HG02763 (cell line): ENCODE measurements around the gene ANTXR1.

Source experiments
- ATAC-seq: cut with Tn5 transposase; IDR thresholded peaks from one replicate; pipeline ENCODE4 v1.9.1; 2021; ENCODE audit warnings: mild to moderate bottlenecking, moderate library complexity; ENCODE audit not compliant: unreplicated experiment

ANTXR1 gene

DNA sequence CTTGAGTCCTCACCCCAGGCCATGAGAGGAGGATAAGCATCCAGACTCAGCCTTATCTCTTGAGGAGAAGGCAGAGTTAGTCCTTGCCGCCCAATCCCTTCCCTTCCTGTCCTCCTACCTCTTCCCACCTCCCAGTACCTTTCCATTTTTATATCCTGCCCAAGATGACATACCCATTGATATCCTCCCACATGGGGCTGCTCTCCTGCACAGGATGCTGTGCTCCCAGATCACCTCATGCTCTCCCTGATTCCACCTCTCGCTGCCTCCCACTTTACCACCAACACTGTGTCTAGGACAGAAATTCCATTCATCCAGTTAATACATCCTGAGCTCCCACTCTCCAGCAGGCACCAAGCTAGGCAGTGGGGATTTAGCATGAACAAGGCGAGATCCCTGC is 191.7 kb downstream of the ANTXR1 start:
- ATAC-seq = no peak

DNA sequence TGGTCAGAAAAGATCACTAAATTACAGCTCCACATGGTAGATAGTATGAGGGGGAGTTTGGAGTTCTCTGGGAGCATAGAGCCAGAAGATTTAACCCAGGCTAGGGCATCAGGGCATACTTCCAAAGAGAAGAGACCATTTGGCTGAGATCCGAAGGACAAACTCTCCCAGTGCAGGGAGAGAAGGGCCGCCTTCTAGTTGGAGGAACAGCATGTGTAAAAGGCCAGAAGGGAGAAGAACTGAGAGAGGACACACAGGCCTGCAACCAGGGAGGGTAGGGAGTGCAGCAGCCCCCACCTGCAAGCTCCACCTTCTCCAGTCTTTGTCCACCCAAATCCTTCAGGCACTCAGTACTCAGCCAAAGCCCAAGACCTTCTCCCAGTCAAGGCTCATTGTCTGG is 192.1 kb downstream of the ANTXR1 start:
- ATAC-seq = no peak

DNA sequence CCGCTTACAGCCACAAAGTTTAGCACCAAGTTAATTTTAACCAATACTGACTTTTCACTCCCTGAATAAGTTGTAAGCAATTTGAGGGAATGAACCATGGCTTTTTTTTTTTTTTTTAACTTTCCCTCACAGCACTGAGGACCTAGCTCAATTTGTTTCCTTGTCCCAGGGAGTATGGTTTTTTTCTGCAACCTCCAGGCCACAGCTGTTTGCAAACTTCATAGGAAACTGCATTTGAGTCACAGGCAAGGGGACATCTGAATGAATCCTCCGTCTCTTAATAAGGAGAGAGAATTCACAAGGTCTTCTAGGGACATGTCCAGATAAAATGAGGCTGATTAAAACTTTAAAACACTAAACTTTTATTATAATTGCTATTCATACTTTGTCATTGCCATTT is 192.5 kb downstream of the ANTXR1 start:
- no peak for ATAC-seq

DNA sequence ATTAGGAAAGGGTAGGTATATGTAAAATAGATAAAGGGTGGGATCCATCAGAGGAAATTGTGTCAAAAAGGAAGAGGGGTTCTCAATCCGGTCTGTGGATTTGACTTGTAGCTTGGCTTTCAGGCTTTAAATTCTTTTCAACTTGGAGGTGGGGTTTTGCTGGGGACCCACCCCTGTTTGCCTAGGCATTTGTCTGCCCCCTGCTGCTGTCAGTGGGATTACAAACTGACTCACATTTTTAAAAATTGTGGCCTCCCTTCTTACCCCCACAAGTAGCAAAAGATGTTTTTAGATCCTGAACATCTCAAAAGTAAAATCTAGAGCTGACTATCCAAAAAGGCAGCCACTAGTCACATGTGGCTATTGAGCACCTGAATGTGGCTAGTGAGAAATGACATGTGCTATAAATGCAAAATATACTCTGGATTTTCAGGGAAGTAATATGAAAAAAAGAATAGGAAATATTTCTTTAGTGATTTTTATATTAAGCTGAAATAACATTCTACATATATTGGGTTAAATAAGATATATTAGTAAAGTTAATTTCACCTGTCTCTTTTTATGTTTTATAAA is 195.1 kb downstream of the ANTXR1 start:
- no peak for ATAC-seq

DNA sequence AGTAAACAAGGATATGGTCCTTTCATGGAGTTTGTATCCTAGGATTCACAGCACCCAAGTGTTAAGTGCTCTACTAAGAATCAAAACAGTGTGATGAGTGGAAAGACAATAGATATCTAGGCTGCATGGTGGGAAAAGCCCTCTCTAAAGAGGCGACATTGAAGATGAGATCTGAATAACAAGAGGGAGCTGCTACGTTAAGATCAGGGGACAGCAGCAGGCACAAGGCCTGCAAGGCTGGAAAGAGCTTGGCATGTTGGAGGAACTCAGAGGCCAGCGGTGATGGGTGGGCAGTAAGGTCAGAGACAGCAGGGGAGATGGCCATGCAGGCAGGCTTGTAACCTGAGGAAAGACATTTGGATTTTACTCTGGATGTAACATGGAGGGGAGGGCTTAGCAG is 196.5 kb downstream of the ANTXR1 start:
- ATAC-seq = no peak

DNA sequence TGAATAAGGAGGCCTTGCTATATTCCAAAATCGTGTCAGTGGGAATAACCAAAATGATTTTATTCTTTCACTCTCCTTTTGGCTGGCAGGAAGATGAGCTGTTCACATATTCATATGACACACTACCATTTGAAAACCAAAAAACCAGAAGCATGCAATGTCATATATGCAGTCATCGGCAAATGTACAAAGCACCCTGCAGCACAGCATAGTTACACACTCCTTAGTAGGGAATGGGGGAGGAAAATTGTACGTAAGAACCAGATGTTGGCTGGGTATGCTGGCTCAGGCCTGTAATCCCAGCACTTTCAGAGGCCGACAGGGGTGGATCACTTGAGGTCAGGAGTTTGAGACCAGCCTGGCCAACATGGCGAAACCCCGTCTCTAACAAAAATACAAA is 197.4 kb downstream of the ANTXR1 start:
- no peak for ATAC-seq

DNA sequence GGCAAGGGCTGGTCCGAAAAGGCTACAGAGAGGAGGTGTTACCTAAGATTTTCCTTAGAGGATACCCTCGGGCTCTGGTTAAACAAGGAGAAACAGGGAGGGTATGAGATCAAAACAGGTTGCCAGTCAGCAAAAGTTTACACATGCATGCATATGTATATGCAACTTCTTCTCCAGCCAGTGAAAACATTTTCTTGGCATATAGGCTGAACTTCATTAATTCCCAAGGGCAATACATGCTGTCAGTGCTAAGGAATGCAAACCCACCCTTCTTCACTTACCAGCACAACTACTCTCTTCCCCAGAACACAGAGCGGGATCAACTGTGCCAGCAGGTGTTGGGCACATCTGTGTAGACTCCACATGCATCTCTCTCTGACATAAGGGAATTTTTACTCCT is 198.1 kb downstream of the ANTXR1 start:
- no peak for ATAC-seq

DNA sequence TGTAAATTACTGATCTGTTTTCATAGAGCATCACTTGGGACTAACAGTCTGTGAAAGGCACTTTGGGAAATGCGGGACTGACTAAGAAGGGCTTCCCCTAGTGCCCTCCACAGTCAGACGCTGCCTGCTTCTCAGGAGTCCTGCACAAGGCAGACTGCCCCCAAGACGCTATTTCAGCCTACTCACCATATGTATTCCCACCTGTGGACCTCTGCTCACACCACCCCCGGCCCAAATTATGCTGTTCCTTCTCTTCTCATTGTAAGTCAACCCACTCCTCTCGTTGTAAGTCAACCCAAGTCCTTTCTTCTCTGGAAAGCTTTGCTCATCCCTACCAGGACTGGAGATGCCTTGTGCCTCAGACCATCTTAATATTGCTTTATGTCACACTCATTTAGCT is 198.7 kb downstream of the ANTXR1 start:
- no peak for ATAC-seq

DNA sequence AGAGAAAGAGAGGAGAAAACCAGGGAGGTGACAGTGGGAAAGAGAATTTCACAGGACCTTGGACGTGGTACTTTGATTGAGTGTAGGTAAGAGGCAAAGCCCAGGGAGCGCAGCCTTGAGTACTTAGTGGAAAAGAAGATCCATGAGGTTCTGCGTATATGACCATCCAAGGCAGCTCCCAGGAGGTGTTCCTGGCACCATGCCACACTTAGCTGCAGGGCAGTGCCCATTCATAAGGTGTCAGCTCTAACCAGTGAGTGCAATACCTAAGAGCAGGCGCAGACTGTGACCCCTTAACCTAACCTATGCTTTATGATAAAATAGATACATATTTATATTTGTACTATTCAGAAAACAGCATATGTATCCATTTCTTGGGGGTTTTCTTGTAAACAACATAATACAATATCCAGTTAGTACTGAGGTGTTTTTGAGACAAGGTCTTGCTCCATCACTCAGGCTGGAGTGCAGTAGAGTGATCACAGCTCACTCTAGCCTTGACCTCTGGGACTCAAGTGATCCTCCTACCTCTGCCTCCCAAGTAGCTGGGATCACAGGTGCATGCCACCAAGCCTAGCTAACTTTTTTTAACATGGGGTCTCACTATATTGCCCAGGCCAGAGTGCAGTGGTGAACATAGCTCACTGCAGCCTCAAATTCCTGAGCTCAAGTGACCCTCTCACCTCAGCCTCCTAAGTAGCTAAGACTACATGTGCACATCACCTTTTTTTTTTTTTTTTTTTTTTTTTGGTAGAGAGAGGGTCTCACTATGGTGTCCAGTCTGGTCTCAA is 199.5 kb downstream of the ANTXR1 start:
- no peak for ATAC-seq

DNA sequence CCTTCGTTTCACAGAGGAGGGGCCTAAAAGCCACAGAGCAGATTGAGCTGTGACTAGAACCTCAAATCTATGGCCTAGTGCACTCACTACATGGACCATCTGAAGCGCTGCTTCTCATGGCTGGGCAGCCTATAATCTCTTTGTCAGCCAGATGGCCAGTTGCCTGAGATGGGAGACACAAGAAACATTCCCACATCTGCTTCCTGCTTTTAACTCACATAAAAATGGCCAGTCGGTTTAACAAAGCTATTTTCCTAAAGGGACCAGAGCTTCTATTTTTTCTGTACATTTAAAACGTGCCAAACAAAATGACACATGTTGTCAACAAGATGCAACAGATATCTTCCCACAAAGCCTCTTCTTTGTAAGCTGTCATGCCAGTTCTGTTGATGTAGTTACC is 200.2 kb downstream of the ANTXR1 start:
- ATAC-seq = no peak

DNA sequence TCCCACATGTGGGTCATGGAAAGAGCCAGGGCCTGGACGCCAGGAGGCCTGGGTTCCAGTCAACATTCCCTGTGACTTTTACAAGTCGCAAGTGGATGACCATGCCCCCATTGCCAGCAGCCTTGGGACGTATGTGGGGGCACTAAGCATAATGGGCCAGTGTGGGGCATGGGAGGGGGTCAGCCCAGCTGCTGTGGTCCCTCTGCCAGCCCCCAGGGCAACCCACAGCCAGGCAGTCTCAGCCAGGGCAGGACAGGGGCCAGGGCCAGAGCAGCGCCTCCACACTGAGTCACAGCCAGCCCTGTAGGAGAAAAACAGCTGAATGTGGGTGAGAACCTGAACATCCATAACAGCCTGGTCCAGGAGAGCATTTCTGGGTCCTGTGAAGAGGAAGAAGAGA is 200.8 kb downstream of the ANTXR1 start:
- ATAC-seq = no peak

DNA sequence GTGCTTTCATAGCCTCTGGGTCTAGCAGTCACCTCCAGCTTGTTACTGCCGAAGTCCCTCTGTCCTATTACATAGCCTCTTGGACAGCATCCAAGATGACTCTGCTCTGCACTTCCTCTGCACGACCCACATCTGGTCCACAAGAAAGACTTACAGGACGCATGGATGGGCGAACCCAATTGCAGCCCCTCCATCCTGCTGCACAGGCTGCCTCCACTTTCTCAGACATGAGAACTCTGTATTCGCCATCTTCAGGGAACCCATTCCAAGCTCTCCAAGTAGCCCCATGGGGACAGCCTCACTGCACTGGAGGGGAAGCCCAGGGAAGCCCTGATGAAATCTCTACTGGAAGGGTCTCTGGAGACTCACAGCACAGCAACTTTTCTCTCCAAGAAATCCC is 201.9 kb downstream of the ANTXR1 start:
- no peak for ATAC-seq

DNA sequence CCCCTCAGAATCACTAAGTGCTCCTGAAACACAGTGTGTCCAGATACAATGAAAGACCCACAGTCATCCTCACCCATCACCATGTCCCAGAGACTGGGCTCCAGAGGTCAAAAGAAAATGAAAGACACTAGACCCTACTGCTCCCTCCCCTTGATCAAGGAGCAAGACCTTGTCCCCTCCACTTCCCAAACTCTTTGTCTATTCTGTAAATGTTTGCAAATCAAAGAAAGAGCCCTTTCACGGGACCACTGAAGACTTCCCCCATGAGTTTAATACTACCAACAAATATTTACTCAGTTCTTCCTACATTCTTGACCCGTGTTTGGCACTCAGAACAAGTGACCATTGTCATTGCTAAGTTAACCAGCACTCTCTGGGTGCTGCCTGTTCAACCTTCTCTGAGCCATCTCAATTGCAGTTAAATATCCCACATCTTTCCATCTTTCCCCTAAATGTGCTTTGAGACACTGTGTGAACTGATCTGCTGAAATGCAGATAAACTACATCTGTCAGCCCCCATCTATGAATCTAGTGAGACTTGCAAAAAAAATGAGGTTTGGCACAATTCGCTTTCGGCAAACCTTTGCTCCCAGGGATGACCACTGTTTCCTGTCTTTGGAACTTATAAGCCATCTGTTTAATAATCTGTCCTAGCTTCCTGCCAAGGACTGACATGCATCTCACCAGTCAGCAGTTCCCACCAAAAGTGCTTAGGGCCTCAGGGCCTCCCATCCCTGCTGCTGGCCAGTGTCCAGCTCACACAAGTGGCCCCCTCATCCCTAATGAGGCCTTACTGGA is 203.8 kb downstream of the ANTXR1 start:
- ATAC-seq = no peak

DNA sequence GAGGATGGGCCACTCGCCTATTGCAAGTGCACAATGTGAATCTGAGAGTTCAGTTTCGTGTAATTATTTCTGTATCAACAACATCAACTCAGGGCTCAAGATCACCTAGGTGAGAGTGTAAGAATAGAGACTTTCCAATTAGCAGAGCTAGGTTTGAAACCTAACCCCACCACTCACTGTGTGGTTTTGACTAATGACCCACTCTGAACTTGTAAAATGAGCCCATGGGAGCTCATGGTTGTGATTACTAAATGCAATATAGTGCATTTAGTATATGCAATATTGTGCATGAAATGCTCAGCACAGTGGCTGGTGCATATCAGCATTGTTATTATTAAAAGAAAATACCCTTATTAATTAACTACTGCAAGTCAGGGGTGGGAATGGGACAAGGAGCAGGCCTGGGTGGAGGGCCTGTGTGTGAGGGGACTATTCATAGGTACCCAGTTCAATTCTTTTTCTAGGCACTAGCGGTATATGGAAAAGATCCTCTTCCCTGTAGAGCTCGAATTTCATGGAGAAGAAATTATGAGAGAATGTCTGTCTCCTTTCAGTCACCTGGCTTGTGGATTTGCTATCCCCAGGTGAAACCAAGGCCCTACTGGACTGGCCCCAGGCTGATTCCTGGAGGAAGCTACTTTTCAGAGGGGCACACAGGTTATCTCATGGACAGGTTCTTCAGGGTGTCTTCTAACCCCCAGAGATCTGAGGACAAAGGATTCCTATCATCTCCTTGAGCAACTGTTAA is 204.5 kb downstream of the ANTXR1 start:
- ATAC-seq = no peak

DNA sequence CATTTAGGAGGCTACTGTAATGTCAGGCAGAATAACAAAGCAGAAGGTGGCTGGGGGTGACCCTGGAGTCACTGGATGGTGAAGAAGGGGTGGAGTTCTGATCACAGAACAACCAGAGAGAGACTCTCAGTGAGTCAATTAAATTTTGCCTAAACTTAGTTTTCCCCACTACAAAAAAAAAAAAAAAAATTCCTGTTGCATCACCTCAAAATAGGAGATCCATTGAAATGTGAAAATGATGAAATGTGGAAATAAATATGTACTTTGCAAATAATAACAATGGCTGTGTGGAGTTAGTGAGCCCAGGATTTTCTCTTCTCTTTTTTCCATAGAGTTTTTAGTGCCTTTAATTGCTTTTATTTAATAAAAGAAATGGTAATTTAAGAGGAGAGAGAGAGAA is 208.5 kb downstream of the ANTXR1 start:
- ATAC-seq = no peak

DNA sequence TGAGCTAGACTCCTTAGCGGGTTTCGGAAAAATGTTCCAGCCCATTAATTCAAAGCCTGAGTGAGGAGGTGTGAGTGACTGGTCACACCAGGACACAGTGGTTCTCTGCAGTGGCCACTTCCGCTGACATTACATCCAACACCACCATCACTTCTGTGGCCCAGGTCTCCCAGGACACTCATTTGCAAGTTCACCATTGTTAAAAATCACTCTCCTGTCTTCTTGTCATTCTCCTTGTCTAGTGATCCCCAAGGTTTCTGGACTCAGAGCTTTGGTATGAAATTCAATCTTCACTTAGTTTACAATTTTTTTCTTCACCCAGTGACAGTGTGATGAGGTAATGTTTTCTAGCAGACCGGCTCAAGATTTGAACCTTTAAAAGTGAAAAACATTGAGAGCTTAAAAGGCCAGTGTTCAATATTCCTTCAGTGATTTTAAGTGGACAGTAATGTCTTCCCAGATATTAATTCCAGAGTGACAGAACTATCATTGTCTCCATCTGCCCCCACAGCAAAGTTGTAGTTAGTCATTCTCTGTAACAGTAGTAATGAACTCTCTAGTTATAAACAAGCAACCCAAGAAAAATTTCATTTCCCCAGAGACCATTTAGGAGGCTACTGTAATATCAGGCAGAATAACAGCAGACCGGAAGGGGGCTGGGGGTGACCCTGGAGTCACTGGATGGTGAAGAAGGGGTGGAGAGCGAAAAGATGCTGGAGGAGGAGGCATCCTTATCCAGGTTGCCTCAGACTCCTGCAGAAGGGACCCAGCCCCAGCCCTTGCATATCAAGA is 209.2 kb downstream of the ANTXR1 start:
- no peak for ATAC-seq

DNA sequence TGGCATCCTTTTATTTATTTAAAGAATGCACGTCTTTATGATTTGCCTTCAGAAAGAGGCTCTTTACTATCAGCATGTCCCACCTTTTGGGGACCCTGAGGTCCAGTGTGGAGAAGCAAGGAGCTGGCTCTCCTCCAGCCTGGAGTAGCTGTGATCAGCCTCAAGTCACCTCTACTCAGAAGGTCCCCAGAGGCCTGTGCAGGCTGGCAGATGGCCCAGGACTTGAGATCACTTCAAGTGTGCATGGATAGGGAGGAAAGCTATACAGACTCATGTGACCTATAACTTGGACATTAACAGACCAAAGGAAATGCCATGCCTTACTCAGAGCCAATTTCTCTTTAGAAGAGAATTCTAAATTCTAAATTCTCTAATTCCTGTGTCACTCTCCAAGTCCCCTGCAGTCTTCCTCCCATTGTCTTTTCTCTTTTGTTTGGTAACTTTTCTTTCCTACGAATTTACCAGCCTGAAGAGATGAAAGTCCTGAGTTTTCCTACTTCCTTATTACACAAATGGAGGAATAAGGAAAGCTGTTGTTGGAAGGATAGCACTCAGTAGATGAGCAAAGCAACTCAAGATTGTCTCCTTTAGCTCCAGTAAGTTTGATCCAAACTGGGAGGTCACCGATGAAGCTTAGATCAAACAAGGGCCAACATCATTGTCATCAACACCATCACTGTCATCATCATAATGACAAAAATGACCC is 210.1 kb downstream of the ANTXR1 start:
- no peak for ATAC-seq

DNA sequence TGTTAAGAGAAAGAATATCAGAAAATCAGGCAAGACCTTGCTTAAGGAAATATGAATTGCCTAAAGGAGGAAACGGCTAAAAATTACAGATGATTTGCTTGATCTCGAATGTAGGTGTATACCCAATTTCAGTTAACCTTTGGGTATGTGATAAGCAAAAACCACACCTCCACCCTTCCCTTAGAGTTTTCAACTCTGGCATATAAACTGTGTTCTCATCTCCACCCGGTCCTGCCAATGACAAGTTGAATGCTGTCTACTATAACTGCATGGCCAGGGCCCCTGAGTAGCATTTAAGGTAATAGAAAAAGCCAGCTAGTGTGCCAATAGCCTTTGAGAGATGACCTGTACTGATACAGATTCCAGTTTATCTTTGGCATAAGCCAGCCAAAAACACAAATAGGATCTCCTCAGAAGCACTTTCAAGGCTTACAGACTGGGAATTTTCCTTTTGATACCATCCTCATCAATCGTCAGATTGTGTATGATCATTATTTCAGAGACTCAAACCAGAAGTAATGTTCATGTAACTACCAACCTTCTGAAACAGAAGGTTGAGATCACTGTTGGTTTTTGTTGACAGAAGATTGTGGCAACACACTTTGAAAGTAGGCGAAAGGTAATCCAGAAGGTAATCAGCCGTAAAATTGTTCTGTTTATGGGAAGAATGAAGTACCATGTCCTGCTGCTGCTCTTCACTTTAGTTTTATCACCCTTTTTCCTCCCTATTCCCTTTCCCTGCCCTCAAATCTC is 211.0 kb downstream of the ANTXR1 start:
- ATAC-seq = no peak

DNA sequence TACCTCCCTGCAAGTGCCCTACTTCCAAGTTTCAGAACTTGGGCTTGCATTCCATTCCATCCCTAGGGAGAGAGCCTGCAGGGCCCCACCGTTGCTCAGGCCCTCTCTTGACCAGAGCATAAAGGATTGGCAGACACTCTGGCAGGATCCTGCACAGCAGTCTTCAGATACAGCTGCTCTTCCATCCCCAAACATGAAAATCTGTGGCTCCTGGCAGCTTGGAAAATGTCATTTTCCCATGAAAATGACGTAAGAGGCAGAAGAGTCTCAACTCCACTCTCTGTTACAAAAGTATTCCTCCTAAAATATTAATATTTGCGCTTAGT is 211.5 kb downstream of the ANTXR1 start:
- ATAC-seq = no peak
